Activated CD4-positive, CD25-positive, alpha-beta regulatory T cell treated with anti-CD3 and anti-CD28 coated beads, Interleukin-2, amount 50 U/mL, for 72 hours (primary cell): ENCODE measurements around the gene ARSB.
"Not testable (repeated sequence)": the region's sequence is repeated elsewhere in the genome, so short reads cannot be mapped to it uniquely, and the experiment has no call there.

Experiments used
- DNase-seq: peaks from one replicate; pipeline ENCODE4 v3.0.0; 2021

ARSB gene

GRCh38 chr5:78746021-78746770 is 238.9 kb downstream of the ARSB start:
- no peak for DNase-seq

GRCh38 chr5:78744951-78745534 is 240.1 kb downstream of the ARSB start:
- no peak for DNase-seq

GRCh38 chr5:78741019-78741418 is 244.1 kb downstream of the ARSB start:
- no peak for DNase-seq

GRCh38 chr5:78738693-78739300 is 246.3 kb downstream of the ARSB start:
- no peak for DNase-seq

GRCh38 chr5:78738104-78738503 is 247.0 kb downstream of the ARSB start:
- no peak for DNase-seq

GRCh38 chr5:78735834-78736463 is 249.2 kb downstream of the ARSB start:
- DNase-seq: no peak

GRCh38 chr5:78734950-78735349 is 250.2 kb downstream of the ARSB start:
- DNase-seq: no peak

GRCh38 chr5:78734094-78734845 is 250.8 kb downstream of the ARSB start:
- DNase-seq: no peak

GRCh38 chr5:78732721-78733120 is 252.4 kb downstream of the ARSB start:
- DNase-seq: not testable (repeated sequence)

GRCh38 chr5:78731884-78732283 is 253.2 kb downstream of the ARSB start:
- DNase-seq: no peak

GRCh38 chr5:78730300-78731094 is 254.6 kb downstream of the ARSB start:
- no peak for DNase-seq

GRCh38 chr5:78727786-78728761 is 257.0 kb downstream of the ARSB start:
- DNase-seq: no peak
